ENCODE results near the gene LPIN2. TPM values are rescaled to one million over a fixed set of nuclear protein-coding genes. Genes with fewer than 3 reads are reported as not detected.

The LPIN2 gene
- total RNA-seq, 4 donors from 2014 or later, result 4.2 to 8.6 (median 6.7) TPM

- WGBS, 2 donors, result 53 to 54% methylated on average over 4 of the region's 4 CpGs
- no peak for TF ChIP-seq POLR2A (IDR thresholded peaks at IDR 0.05)
- no peak for TF ChIP-seq CTCF (IDR thresholded peaks at IDR 0.05)
- H3K4me3 ChIP-seq (ENCODE audit: low read depth, poor library complexity, severe bottlenecking), result no peak overlapping the region
- intact Hi-C loops (cut with DNase I; ENCODE audit: low total_unique reads), result no loop called here
- no peak for DNase-seq (ENCODE audit: low spot score in 2 of 2)
Measured at GRCh38 chr18:2997846-2998564, 14.9 kb downstream of the LPIN2 start.

GRCh38 chr18:2997429-2997828 is 15.5 kb downstream of the LPIN2 start:
- H3K4me3 ChIP-seq (ENCODE audit: low read depth, poor library complexity, severe bottlenecking), result no peak overlapping the region
- TF ChIP-seq CTCF (IDR thresholded peaks at IDR 0.05), result no peak
- TF ChIP-seq POLR2A (IDR thresholded peaks at IDR 0.05), result no peak
- intact Hi-C loops (cut with DNase I; ENCODE audit: low total_unique reads), result no loop called here
- DNase-seq (ENCODE audit: low spot score in 2 of 2), result no peak

GRCh38 chr18:2994603-2995432 is 18.1 kb downstream of the LPIN2 start:
- intact Hi-C loops (cut with DNase I; ENCODE audit: low total_unique reads), result no loop called here
- WGBS, 2 donors, result 54 to 63% methylated on average over 6 of the region's 6 CpGs
- no peak for TF ChIP-seq POLR2A (IDR thresholded peaks at IDR 0.05)
- no peak for TF ChIP-seq CTCF (IDR thresholded peaks at IDR 0.05)
- no peak overlapping the region for H3K4me3 ChIP-seq (ENCODE audit: low read depth, poor library complexity, severe bottlenecking)
- DNase-seq (ENCODE audit: low spot score in 2 of 2), result no peak

- 90 to 93% methylated on average over 2 of the region's 2 CpGs for WGBS, 2 donors
- intact Hi-C loops (cut with DNase I; ENCODE audit: low total_unique reads), result no loop called here
- no peak for DNase-seq (ENCODE audit: low spot score in 2 of 2)
- H3K4me3 ChIP-seq (ENCODE audit: low read depth, poor library complexity, severe bottlenecking), result no peak overlapping the region
- TF ChIP-seq CTCF (IDR thresholded peaks at IDR 0.05), result no peak
- no peak for TF ChIP-seq POLR2A (IDR thresholded peaks at IDR 0.05)
Measured at GRCh38 chr18:2994020-2994589, 18.8 kb downstream of the LPIN2 start.

GRCh38 chr18:2992995-2993877 is 19.7 kb downstream of the LPIN2 start:
- WGBS, 2 donors, result 85 to 96% methylated on average over 6 of the region's 6 CpGs

More at GRCh38 chr18:2992995-2993877, 19.7 kb downstream of the LPIN2 start:
- intact Hi-C loops (cut with DNase I; ENCODE audit: low total_unique reads), result no loop called here
- DNase-seq (ENCODE audit: low spot score in 2 of 2), result no peak
- H3K4me3 ChIP-seq (ENCODE audit: low read depth, poor library complexity, severe bottlenecking), result no peak overlapping the region
- TF ChIP-seq CTCF (IDR thresholded peaks at IDR 0.05), result no peak
- no peak for TF ChIP-seq POLR2A (IDR thresholded peaks at IDR 0.05)

All from lower leg skin (tissue), 4 donors.